HepG2 (cell line): Measurements from ENCODE around the gene MUC4. TPM values are rescaled to one million over a fixed set of nuclear protein-coding genes. Genes with fewer than 3 reads are reported as not detected.

Source experiments
- AGO1 ChIP-seq: fragments of 200-400 bp; formaldehyde crosslinking; IDR thresholded peaks from 2 replicates; pipeline ENCODE4 v1.6.1; 2017; ENCODE audit warnings: mild to moderate bottlenecking, low read depth, low read length, moderate library complexity; ENCODE audit not compliant: poor library complexity, severe bottlenecking
- AHR ChIP-seq: IDR thresholded peaks from 2 replicates; pipeline ENCODE4 v1.6.1; 2018; ENCODE audit warnings: missing genetic modification reagents, missing compliant biosample characterization
- ATF7-NPFF ChIP-seq: sonication (generic); formaldehyde crosslinking; IDR thresholded peaks from 2 replicates; pipeline ENCODE4 v1.8.1; 2023; ENCODE audit warnings: mild to moderate bottlenecking, low read depth, missing genetic modification reagents, moderate library complexity
- FOXA1 ChIP-seq, 2 experiments: fragments of 450-650 bp in 1 of 2; sonication (generic) in 1 of 2; formaldehyde crosslinking in 1 of 2; IDR thresholded peaks; 2 replicates each; pipeline versions ENCODE4 v1.4.0 to v1.6.1; 2016 to 2020; ENCODE audit warnings: missing genetic modification reagents in 1 of 2
- HNF4A ChIP-seq: sonication (generic); formaldehyde crosslinking; IDR thresholded peaks from 2 replicates; pipeline ENCODE4 v1.4.0; 2020; ENCODE audit warnings: missing genetic modification reagents
- NR2C2 ChIP-seq: sonication (generic); formaldehyde crosslinking; IDR thresholded peaks from 2 replicates; pipeline ENCODE4 v1.4.0; 2020; ENCODE audit warnings: missing genetic modification reagents, mild to moderate bottlenecking, moderate library complexity, borderline replicate concordance
- PBX2 ChIP-seq: IDR thresholded peaks from 2 replicates; pipeline ENCODE4 v1.6.1; 2016; ENCODE audit warnings: control low read depth
- SAP130 ChIP-seq: IDR thresholded peaks from 2 replicates; pipeline ENCODE4 v1.6.1; 2016; ENCODE audit warnings: low read depth
- SP2 ChIP-seq: sonication (generic); formaldehyde crosslinking; IDR thresholded peaks from 2 replicates; pipeline ENCODE4 v1.5.1; 2020; ENCODE audit warnings: mild to moderate bottlenecking, missing genetic modification reagents
- TBX2 ChIP-seq: sonication (generic); formaldehyde crosslinking; IDR thresholded peaks from 2 replicates; pipeline ENCODE4 v1.5.0; 2020; ENCODE audit warnings: missing genetic modification reagents, mild to moderate bottlenecking, borderline replicate concordance
- TCF12 ChIP-seq, 2 experiments: fragments of 450-650 bp in 1 of 2; sonication (generic) in 1 of 2; formaldehyde crosslinking in 1 of 2; IDR thresholded peaks; 2 replicates each; pipeline versions ENCODE4 v1.6.1 to v1.8.0; 2017 to 2022; ENCODE audit warnings: antibody characterized with exemption in 1 of 2, mild to moderate bottlenecking in 1 of 2, missing genetic modification reagents in 1 of 2, moderate library complexity in 1 of 2
- ZBTB46 ChIP-seq: sonication (generic); formaldehyde crosslinking; IDR thresholded peaks from 2 replicates; pipeline ENCODE4 v1.4.0; 2020; ENCODE audit warnings: mild to moderate bottlenecking, missing genetic modification reagents, borderline replicate concordance
- ZNF205 ChIP-seq: IDR thresholded peaks from 2 replicates; pipeline ENCODE4 v1.6.1; 2018; ENCODE audit warnings: missing biosample characterization, missing genetic modification reagents
- ZNF225 ChIP-seq: sonication (generic); formaldehyde crosslinking; IDR thresholded peaks from 2 replicates; pipeline ENCODE4 v1.4.0; 2020; ENCODE audit warnings: mild to moderate bottlenecking, missing genetic modification reagents
- ZNF446 ChIP-seq: sonication (generic); formaldehyde crosslinking; IDR thresholded peaks from 2 replicates; pipeline ENCODE4 v1.5.0; 2020; ENCODE audit warnings: mild to moderate bottlenecking, missing genetic modification reagents
- ZNF605 ChIP-seq: sonication (generic); formaldehyde crosslinking; IDR thresholded peaks from 2 replicates; pipeline ENCODE4 v1.8.0; 2022; ENCODE audit warnings: mild to moderate bottlenecking, missing genetic modification reagents
- ZNF790 ChIP-seq: sonication (generic); formaldehyde crosslinking; IDR thresholded peaks from 2 replicates; pipeline ENCODE4 v1.8.0; 2022; ENCODE audit warnings: missing genetic modification reagents, mild to moderate bottlenecking, borderline replicate concordance
- polyA plus RNA-seq, 8 experiments: library from polyadenylated mRNA; depleted of rRNA in 3 of 8; stranded (reverse) in 7 of 8; unstranded in 1 of 8; fragments of >200 nt; fragmentation: Illumina TruSeq in 4 of 8; extraction: Trizol in 4 of 8; gene quantifications; 2 replicates each; pipeline versions ENCODE4 v1.2.1 to v1.2.3, GENCODE V29; 2011 to 2016; ENCODE audit warnings: low read depth in 4 of 8, missing spikeins in 1 of 8, mixed read lengths in 1 of 8; ENCODE audit not compliant: insufficient read depth in 1 of 8
- total RNA-seq, 5 experiments: library from RNA; depleted of rRNA; stranded (reverse); fragments of >200 nt; fragmentation: Illumina TruSeq; extraction: Trizol; gene quantifications; 2 replicates each; pipeline ENCODE4 v1.2.3, GENCODE V29; 2016; ENCODE audit warnings: low read depth in 1 of 5
- TF ChIP-seq, protein P1 (sequence below): IDR thresholded peaks from 2 replicates; pipeline ENCODE4 v1.6.1; 2016; ENCODE audit warnings: mild to moderate bottlenecking
- TF ChIP-seq, protein P2 (sequence below): sonication (generic); formaldehyde crosslinking; IDR thresholded peaks from 2 replicates; pipeline ENCODE4 v1.5.1; 2020; ENCODE audit warnings: missing genetic modification reagents, mild to moderate bottlenecking, borderline replicate concordance
- TF ChIP-seq, protein P3 (sequence below): IDR thresholded peaks from 2 replicates; pipeline ENCODE4 v1.6.1; 2016; ENCODE audit warnings: missing biosample characterization, missing genetic modification reagents, low read depth

Gene MUC4
- total and polyA plus RNA-seq, 2 of the 13 experiments (the other 11 are each of a cell fraction or from before 2014, with no cell fraction given), result not detected

DNA sequence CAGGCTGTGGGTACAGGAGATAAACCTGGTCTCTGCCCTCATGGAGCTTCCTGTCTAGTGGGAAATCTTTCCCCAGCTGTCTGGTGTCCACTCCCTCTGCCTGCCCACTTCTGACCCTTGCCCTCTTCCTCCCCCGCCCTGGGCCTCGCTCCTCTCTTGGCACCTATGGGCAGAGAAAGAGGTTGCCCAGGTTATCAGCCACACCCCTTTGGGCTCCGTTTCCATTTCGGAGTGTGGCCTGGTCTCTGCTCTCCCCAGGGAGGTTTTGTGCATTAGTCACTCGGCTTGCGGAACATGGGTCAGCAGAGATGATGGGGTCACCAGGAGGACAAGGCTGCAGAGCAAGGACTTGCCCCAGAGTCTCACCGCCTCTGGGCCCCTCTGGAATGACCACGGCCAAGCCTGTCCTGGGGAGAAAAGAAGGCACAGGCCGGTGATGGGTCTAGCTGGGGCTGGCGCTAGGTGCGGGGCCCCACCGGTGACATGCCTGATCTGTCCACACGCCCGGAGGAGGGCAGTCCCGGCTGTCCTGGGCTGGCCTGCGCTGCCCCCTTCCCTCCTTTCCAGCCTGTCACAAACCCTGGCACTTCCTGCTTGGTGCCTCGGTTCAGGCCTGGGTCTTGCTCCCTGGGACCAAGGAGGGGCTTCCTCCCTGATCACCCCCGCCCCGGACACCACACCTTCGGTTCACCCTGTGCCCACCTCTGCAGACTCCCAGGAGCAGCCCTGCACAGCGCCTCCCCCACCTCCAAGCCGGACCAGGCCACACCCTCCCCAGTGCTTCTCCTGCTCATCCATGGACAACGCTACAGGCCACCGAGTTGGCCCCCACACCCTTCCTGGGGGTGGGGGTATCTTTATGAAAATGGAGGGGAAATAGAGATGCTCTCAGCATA lies 35.6 kb upstream of the MUC4 start (continued):
- TF ChIP-seq, protein P1, sequence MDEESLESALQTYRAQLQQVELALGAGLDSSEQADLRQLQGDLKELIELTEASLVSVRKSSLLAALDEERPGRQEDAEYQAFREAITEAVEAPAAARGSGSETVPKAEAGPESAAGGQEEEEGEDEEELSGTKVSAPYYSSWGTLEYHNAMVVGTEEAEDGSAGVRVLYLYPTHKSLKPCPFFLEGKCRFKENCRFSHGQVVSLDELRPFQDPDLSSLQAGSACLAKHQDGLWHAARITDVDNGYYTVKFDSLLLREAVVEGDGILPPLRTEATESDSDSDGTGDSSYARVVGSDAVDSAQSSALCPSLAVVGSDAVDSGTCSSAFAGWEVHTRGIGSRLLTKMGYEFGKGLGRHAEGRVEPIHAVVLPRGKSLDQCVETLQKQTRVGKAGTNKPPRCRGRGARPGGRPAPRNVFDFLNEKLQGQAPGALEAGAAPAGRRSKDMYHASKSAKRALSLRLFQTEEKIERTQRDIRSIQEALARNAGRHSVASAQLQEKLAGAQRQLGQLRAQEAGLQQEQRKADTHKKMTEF, result no peak
- TF ChIP-seq, protein P2, sequence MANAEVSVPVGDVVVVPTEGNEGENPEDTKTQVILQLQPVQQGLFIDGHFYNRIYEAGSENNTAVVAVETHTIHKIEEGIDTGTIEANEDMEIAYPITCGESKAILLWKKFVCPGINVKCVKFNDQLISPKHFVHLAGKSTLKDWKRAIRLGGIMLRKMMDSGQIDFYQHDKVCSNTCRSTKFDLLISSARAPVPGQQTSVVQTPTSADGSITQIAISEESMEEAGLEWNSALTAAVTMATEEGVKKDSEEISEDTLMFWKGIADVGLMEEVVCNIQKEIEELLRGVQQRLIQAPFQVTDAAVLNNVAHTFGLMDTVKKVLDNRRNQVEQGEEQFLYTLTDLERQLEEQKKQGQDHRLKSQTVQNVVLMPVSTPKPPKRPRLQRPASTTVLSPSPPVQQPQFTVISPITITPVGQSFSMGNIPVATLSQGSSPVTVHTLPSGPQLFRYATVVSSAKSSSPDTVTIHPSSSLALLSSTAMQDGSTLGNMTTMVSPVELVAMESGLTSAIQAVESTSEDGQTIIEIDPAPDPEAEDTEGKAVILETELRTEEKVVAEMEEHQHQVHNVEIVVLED (CRISPR knock-in tag), result no peak
- TF ChIP-seq ZNF225 (CRISPR knock-in tag) (no peak), PBX2 (no peak), ZNF446 (CRISPR knock-in tag) (no peak), ZNF205 (CRISPR knock-in tag) (no peak), SAP130 (CRISPR knock-in tag) (peak; percentile 54; the same call in 1 of the 2 replicates), AGO1 (no peak), ATF7-NPFF (CRISPR knock-in tag) (0 out of 2 replicates have a peak, but pooled peaks have one; percentile 43), SP2 (CRISPR knock-in tag) (no peak), TCF12 (IDR thresholded peaks at IDR 0.05) (no peak), TCF12 (CRISPR knock-in tag; IDR thresholded peaks at IDR 0.05) (no peak), TBX2 (CRISPR knock-in tag) (0 out of 2 replicates have a peak, but pooled peaks have one; percentile 35), ZNF605 (CRISPR knock-in tag) (no peak), ZNF790 (CRISPR knock-in tag) (no peak), HNF4A (CRISPR knock-in tag) (peak; percentile 45; the same call in 1 of the 2 replicates), FOXA1 (IDR thresholded peaks at IDR 0.05) (no peak), FOXA1 (CRISPR knock-in tag; IDR thresholded peaks at IDR 0.05) (no peak), ZBTB46 (CRISPR knock-in tag) (no peak), AHR (CRISPR knock-in tag) (no peak), NR2C2 (CRISPR knock-in tag) (peak; percentile 19; the same call in 1 of the 2 replicates)
- TF ChIP-seq, protein P3, sequence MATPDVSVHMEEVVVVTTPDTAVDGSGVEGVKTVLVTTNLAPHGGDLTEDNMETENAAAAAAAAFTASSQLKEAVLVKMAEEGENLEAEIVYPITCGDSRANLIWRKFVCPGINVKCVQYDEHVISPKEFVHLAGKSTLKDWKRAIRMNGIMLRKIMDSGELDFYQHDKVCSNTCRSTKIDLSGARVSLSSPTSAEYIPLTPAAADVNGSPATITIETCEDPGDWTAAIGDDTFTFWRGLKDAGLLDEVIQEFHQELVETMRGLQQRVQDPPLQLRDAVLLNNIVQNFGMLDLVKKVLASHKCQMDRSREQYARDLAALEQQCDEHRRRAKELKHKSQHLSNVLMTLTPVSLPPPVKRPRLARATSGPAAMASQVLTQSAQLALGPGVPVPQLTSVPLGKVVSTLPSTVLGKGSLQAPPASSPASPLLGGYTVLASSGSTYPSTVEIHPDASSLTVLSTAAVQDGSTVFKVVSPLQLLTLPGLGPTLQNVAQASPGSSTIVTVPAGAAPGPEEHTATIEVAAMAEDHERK (CRISPR knock-in tag), result no peak
